Gastroesophageal sphincter (tissue), 4 donors: Measurements from ENCODE around the gene MAST3. TPM values are rescaled to one million over a fixed set of nuclear protein-coding genes. Genes with fewer than 3 reads are reported as not detected.
"Not testable (repeated sequence)": the region's sequence is repeated elsewhere in the genome, so short reads cannot be mapped to it uniquely, and the experiment has no call there.

ENCODE experiments used
- ATAC-seq: fragments of 150-250 bp; one replicate; pipeline ENCODE4 v1.9.1; 2016; ENCODE audit warnings: mild to moderate bottlenecking, moderate library complexity
- H3K27ac ChIP-seq, 4 donors: fragments of 200-600 bp; sonication (generic) in 3 of 4; 1 replicate in 3 of 4; 2 replicates in 1 of 4; pipeline ENCODE4 v1.5.1; 2016 to 2019
- H3K27me3 ChIP-seq: fragments of 200-600 bp; sonication (generic); one replicate; pipeline ENCODE4 v1.5.1; 2019
- H3K36me3 ChIP-seq, 2 donors: fragments of 200-600 bp; sonication (generic); one replicate each; pipeline ENCODE4 v1.5.1; 2019; ENCODE audit warnings: control low read depth in 1 of 2
- H3K4me1 ChIP-seq, 3 donors: fragments of 200-600 bp; sonication (generic); 1 replicate in 2 of 3; 2 replicates in 1 of 3; pipeline ENCODE4 v1.5.1; 2016 to 2019; ENCODE audit warnings: control low read depth in 2 of 3
- H3K4me3 ChIP-seq, 2 donors: fragments of 200-600 bp; sonication (generic); one replicate each; pipeline ENCODE4 v1.5.1; 2019; ENCODE audit warnings: mild to moderate bottlenecking in 1 of 2, moderate library complexity in 1 of 2
- H3K9me3 ChIP-seq, 3 donors: fragments of 200-600 bp; sonication (generic); one replicate each; pipeline ENCODE4 v1.5.1; 2017 to 2019; ENCODE audit warnings: control low read depth in 2 of 3
- EP300 ChIP-seq: sonication (generic); formaldehyde crosslinking; IDR thresholded peaks from one replicate; pipeline ENCODE4 v1.6.1; 2017; ENCODE audit warnings: antibody characterized with exemption, mild to moderate bottlenecking
- POLR2A ChIP-seq, 2 donors: fragments of 450-650 bp; IDR thresholded peaks; one replicate each; pipeline ENCODE4 v1.6.1; 2017; ENCODE audit warnings: antibody characterized with exemption in 2 of 2, mild to moderate bottlenecking in 2 of 2, moderate library complexity in 1 of 2
- POLR2AphosphoS5 ChIP-seq: sonication (generic); formaldehyde crosslinking; IDR thresholded peaks from one replicate; pipeline ENCODE4 v1.6.1; 2017; ENCODE audit warnings: antibody characterized with exemption
- WGBS, 2 donors: methylation state at CpG; one replicate each; pipeline ENCODE4 v1.1.5; 2018; ENCODE audit warnings: low coverage in 1 of 2; 5-methylcytosine and 5-hydroxymethylcytosine counted together
- total RNA-seq, 4 donors: library from RNA; depleted of rRNA; stranded (reverse); fragments of >200 nt; gene quantifications; one replicate each; pipeline ENCODE4 v1.1.0, GENCODE V29; 2016
- TF ChIP-seq, protein P1 (sequence below), 4 experiments: fragments of 200-600 bp in 2 of 4; fragments of 450-650 bp in 2 of 4; sonication (generic) in 1 of 4; IDR thresholded peaks; one replicate each; pipeline ENCODE4 v1.5.1; 2017 to 2019; ENCODE audit warnings: antibody characterized with exemption in 4 of 4, mild to moderate bottlenecking in 2 of 4, moderate library complexity in 2 of 4

Gene MAST3
- total RNA-seq, 4 donors from 2014 or later: 3.3 to 8.8 (median 4.8) TPM

DNA sequence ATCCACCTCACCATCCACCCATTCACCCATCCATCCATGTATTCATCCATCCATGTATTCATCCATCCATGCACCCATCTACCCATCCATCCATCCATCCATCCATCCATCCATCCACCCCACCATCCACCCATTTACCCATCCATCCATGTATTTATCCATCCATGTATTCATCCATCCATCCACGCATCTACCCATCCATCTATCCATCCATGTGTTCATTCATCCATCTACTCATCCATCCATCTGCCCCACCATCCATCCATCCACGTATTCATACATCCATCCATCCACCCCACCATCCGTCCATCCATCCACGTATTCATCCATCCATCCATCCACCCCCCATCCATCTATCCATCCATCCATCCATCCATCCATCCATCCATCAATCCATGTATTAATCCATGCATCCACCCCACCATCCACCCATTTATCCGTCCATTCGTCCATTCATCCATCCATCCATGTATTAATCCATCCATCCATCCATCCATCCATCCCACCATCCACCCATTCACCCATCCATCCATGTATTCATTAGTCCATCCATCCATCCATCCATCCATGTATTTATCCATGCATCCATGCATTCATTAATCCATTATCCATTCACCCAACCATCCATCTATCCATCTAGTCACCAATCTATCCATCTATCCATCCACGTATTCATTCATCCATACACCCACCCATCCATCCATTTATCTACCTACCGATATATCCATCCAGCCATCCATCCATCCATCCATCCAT lies 13.5 kb upstream of the MAST3 start:
- Histone ChIP-seq H3K4me1 (peaks cover 0 to 1% (median 0%) of the 10 kb centered on the region in 3 donors), H3K27ac (no peak overlapping the region), H3K36me3 (no peaks in the 10 kb centered on the region), H3K4me3 (no peak overlapping the region), H3K9me3 (no peaks in the 10 kb centered on the region), H3K27me3 (peaks cover 38% of the 10 kb centered on the region)
- no peak for ATAC-seq
- TF ChIP-seq POLR2AphosphoS5 (no peak), EP300 (no peak), POLR2A (IDR thresholded peaks at IDR 0.05) (no peak)
- TF ChIP-seq, protein P1, sequence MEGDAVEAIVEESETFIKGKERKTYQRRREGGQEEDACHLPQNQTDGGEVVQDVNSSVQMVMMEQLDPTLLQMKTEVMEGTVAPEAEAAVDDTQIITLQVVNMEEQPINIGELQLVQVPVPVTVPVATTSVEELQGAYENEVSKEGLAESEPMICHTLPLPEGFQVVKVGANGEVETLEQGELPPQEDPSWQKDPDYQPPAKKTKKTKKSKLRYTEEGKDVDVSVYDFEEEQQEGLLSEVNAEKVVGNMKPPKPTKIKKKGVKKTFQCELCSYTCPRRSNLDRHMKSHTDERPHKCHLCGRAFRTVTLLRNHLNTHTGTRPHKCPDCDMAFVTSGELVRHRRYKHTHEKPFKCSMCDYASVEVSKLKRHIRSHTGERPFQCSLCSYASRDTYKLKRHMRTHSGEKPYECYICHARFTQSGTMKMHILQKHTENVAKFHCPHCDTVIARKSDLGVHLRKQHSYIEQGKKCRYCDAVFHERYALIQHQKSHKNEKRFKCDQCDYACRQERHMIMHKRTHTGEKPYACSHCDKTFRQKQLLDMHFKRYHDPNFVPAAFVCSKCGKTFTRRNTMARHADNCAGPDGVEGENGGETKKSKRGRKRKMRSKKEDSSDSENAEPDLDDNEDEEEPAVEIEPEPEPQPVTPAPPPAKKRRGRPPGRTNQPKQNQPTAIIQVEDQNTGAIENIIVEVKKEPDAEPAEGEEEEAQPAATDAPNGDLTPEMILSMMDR (IDR thresholded peaks at IDR 0.05): no peak
- WGBS, 2 donors: 73 to 84% methylated on average over 7 to 8 of the region's 8 CpGs

DNA sequence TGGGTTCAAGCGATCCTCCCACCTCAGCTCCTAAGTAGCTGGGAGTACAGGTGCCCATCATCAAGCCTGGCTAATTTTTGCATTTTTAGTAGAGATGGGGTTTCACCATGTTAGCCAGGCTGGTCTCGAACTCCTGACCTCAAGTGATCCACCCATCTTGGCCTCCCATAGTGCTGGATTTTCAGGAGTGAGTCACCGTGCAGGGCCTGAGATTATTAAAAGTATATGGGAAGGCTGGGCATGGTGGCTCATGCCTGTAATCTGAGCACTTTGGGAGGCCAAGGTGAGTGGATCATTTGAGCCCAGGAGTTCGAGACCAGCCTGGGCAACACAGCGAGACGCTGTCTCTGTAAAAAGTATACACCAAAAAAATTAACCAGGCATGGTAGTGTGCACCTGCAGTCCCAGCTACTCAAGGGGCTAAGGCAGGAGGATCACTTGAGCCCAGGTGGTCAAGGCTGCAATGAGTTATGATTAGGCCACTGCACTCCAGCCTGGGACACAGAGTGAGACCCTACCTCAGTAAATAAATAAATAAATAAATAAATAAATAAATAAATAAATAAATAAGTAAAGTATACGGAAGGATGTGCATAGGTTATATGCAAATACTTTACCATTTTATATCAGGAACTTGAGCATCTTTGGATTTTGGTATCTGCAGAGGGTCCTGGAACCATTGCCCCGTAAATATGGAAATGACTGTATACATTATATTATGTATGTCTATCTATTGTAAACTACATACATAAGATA lies 11.7 kb upstream of the MAST3 start:
- Histone ChIP-seq H3K4me3 (no peak overlapping the region), H3K27me3 (peaks cover 36% of the 10 kb centered on the region), H3K36me3 (no peaks in the 10 kb centered on the region), H3K4me1 (peaks cover 0 to 13% (median 0%) of the 10 kb centered on the region in 3 donors), H3K27ac (no peak overlapping the region), H3K9me3 (no peaks in the 10 kb centered on the region)
- TF ChIP-seq POLR2AphosphoS5: no peak
- TF ChIP-seq EP300: no peak
- TF ChIP-seq, protein P1 (IDR thresholded peaks at IDR 0.05): no peak
- TF ChIP-seq POLR2A (IDR thresholded peaks at IDR 0.05): no peak
- ATAC-seq: no peak
- WGBS, 2 donors: 73 to 82% methylated on average over 3 to 4 of the region's 8 CpGs

DNA sequence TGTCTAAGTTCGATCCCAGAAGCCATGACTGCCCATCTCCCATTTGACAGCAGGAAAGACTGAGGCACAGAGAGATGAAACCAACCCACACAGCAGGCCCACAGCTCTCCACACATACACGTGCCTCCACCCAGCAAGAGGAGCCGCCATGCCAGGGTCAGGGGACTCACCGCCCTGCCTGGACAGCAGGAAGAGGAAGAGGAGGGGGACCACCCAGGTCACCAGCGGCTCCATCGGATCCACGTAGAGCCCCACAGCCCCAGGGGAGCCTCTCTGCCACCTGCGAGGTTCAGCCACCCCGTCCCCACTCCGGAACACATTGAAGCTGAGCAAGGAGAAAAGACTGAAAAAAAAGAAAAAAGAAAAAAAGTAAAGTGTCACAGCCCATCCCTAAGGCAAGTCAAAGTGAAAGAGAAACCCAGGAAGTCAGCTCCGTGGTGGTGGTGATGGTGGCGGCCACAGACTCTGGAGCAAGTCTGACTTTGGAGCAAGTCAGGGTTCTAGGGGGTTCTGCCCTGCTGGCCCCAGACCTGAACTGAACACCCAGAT lies 10.9 kb upstream of the MAST3 start, which contains the start of gene IL12RB1:
Gene IL12RB1, minus strand, starts transcription at position 345 of the 549 bp plus-strand sequence. Its CDS starts 111 bp downstream, at position 234.
- 38 to 55% methylated on average over 4 of the region's 12 CpGs for WGBS, 2 donors
- Histone ChIP-seq H3K36me3 (no peaks in the 10 kb centered on the region), H3K4me1 (peaks cover 0 to 13% (median 0%) of the 10 kb centered on the region in 3 donors), H3K9me3 (no peaks in the 10 kb centered on the region), H3K27ac (peak within 1 kb of the TSS in 2 of 4 donors; percentile 20 to 40), H3K4me3 (peak within 1 kb of the TSS in 1 of 2 donors; percentile 37), H3K27me3 (peaks cover 28% of the 10 kb centered on the region)
- ATAC-seq: no peak
- TF ChIP-seq, protein P1 (IDR thresholded peaks at IDR 0.05): no peak

DNA sequence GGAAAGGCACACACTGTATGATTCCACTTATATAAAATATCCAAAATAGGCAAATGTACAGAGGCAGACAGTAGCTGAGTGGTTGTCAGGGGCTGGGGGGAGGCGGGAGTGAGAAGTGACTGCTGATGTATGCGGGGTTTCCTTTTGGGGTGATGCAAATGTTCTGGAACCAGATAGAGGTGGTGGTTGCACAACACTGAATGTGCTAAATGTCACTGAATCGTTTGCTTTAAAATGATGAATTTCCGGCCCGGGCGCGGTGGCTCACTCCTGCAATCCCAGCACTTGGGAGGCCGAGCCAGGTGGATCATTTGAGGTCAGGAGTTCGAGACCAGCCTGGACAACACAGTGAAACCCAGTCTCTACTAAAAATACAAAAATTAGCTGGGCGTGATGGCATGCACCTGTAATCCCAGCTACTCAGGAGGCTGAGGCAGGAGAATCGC lies 8.5 kb upstream of the MAST3 start:
- H3K4me3 ChIP-seq, H3K9me3 ChIP-seq, H3K36me3 ChIP-seq: not testable (repeated sequence)
- Histone ChIP-seq H3K27me3 (peaks cover 10% of the 10 kb centered on the region), H3K27ac (peak overlapping the region in 2 of 4 donors; percentile 42 to 48), H3K4me1 (peaks cover 0 to 13% (median 0%) of the 10 kb centered on the region in 3 donors)
- WGBS, 2 donors: 50 to 69% methylated on average over 10 of the region's 11 CpGs
- peak; percentile 83 for TF ChIP-seq POLR2AphosphoS5
- ATAC-seq: peak; percentile 44

DNA sequence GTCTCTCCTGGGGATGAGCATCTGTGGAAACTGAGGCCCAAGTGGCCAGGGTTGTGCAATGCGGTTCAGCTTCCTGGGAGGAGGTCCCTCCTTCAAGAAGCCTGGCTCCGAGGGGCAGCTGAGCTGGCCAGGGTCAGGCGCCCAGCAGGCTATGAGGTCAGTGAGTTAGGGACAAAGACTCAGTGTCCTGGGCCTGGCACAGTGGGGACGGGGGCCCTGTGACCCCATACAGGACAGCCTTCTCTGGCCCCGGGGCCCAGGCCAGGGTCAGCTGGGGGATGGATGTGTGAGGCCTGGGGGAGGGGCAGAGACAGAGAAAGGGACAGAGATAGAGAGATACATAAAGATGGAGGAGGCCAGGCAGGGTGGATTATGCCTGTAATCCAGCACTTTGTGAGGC lies 7.9 kb upstream of the MAST3 start:
- WGBS, 2 donors: 75 to 95% methylated on average over 3 to 4 of the region's 5 CpGs
- Histone ChIP-seq H3K4me3 (no peak overlapping the region), H3K27me3 (peaks cover 9% of the 10 kb centered on the region), H3K36me3 (no peaks in the 10 kb centered on the region), H3K9me3 (no peaks in the 10 kb centered on the region), H3K4me1 (peaks cover 0 to 13% (median 0%) of the 10 kb centered on the region in 3 donors), H3K27ac (peak overlapping the region in 2 of 4 donors; percentile 27 to 48)
- ATAC-seq: no peak
- no peak for TF ChIP-seq POLR2A (IDR thresholded peaks at IDR 0.05)
- no peak for TF ChIP-seq EP300
